Activated CD4-positive, alpha-beta memory T cell treated with anti-CD3 and anti-CD28 coated beads for 36 hours (primary cell): ENCODE measurements around the gene DPYSL5. TPM values are rescaled to one million over a fixed set of nuclear protein-coding genes. Genes with fewer than 3 reads are reported as not detected.

Experiments used
- CTCF ChIA-PET: fragments of 350-600 bp; sonication (Branson Sonifier 250); formaldehyde crosslinking; loops from one replicate; lab custom pipeline; 2021; ENCODE audit warnings: antibody characterized with exemption, inconsistent platforms; lab: Charles Lee
- POLR2A ChIA-PET: fragments of 350-600 bp; sonication (Branson Sonifier 250); formaldehyde crosslinking; loops from one replicate; lab custom pipeline; 2021; ENCODE audit warnings: antibody characterized with exemption; lab: Charles Lee
- DNase-seq: peaks from one replicate; pipeline ENCODE4 v3.0.0-alpha.2; 2020
- H3K27ac Mint-ChIP-seq: one replicate; pipeline ENCODE4 v1.8.0; 2021; ENCODE audit warnings: mixed read lengths
- H3K27me3 Mint-ChIP-seq: one replicate; pipeline ENCODE4 v1.8.0; 2021; ENCODE audit warnings: mixed read lengths
- H3K36me3 Mint-ChIP-seq: one replicate; pipeline ENCODE4 v1.8.0; 2021; ENCODE audit warnings: mixed read lengths
- H3K4me1 Mint-ChIP-seq: one replicate; pipeline ENCODE4 v1.8.0; 2021; ENCODE audit warnings: low read depth, mixed read lengths
- H3K4me3 Mint-ChIP-seq: one replicate; pipeline ENCODE4 v1.8.0; 2021; ENCODE audit warnings: mild to moderate bottlenecking, mixed read lengths
- H3K9me3 Mint-ChIP-seq: one replicate; pipeline ENCODE4 v1.8.0; 2021; ENCODE audit warnings: mixed read lengths
- intact Hi-C: fragments of 100-400 bp; cut with micrococcal nuclease; formaldehyde crosslinking; loops from one replicate; pipeline ENCODE4 v1.15.1; 2023
- total RNA-seq, 2 experiments: library from RNA; stranded (reverse); gene quantifications; one replicate each; pipeline ENCODE4 v1.2.3, GENCODE V29; 2021

DPYSL5 gene
- total RNA-seq, 2 experiments from 2014 or later = not detected

DNA sequence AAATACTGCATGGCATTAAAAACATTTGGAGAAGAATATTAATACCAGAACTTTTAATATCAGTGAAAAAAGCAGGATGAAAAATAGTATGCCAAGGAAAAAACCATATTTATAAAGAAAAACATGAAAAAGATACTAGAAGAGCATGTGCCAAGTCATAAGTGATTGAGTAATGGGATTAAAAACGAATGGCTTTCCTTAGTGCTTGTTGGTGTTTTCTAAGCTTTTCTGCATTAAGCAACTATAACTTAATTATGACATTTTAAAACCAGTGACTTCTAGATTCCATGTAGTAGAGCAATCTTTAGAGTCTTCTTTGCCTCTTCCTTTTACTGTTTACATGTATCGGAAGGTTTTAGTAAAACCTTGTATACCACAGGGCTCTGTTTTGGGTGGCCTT, 129.1 kb downstream of the DPYSL5 start:
- ChIA-PET CTCF (interaction anchor here (0.8 to 1.0 kb wide), 3 partner anchors 15 to 326 kb away, joined by 3 read pairs; no protein-coding TSS in a partner anchor), POLR2A (no interaction called here)
- intact Hi-C loops = no loop called here
- Mint-ChIP-seq H3K4me3 (no peak overlapping the region), H3K4me1 (no peaks in the 10 kb centered on the region), H3K36me3 (no peaks in the 10 kb centered on the region), H3K27me3 (peaks cover 3% of the 10 kb centered on the region), H3K27ac (no peak overlapping the region), H3K9me3 (no peaks in the 10 kb centered on the region)
- no peak for DNase-seq

DNA sequence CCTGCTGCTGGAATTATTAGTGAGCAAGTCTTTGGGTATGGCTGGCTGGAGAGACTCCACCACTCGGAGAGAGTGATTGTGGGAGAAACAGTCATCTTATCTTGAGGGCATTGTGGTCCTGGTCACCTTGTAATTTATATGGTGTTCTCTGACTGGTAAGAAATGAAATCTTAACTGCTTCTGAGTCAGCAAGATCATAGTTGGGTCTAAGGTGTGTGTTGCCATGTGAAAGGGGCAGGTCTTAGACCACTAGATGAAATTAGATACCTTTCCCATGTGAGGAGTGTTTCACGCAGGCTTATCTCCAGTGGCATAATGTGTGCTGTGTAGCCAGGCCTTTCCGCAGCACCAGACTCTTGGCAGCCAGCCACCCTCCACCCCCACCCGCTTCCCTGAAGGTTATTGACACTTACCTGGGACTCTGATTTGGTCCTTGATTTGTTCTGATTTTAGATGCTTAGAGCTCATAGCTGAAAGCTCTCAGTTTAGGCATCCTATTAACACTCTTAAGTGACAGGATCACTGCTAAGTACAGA, 130.2 kb downstream of the DPYSL5 start:
- Mint-ChIP-seq H3K9me3 (no peaks in the 10 kb centered on the region), H3K4me1 (no peaks in the 10 kb centered on the region), H3K4me3 (no peak overlapping the region), H3K36me3 (no peaks in the 10 kb centered on the region), H3K27ac (no peak overlapping the region), H3K27me3 (peaks cover 2% of the 10 kb centered on the region)
- ChIA-PET CTCF (interaction anchor here (1.0 to 2.1 kb wide), 3 partner anchors 16 to 325 kb away, joined by 3 to 8 read pairs (median 7); no protein-coding TSS in a partner anchor), POLR2A (no interaction called here)
- intact Hi-C loops = no loop called here
- no peak for DNase-seq

DNA sequence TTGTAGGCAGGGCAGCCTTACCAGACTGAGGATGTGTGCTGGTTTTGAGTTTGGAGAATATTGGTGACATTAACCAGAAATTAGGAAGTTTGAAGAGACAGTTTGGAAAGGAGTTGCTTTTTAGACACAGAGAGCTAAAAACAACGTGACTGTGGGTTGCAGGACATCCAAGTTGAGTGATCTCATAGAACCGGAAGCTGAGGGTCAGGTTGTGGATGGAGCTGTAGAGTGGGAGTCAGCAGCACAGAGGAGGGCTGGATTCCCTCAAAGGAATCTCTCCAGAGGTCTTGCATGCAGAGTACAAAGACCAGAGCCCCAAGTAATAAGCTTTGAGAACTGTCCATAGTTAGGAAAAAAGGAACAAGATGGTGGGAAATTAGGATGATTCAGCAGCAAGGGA, 131.8 kb downstream of the DPYSL5 start:
- intact Hi-C loops = no loop called here
- DNase-seq = no peak
- H3K27me3 Mint-ChIP-seq = no peaks in the 10 kb centered on the region
- POLR2A ChIA-PET = no interaction called here
- H3K27ac Mint-ChIP-seq = no peak overlapping the region
- CTCF ChIA-PET = interaction anchor here (2.0 to 2.1 kb wide), 2 partner anchors 18 to 37 kb away, joined by 7 to 8 read pairs; no protein-coding TSS in a partner anchor
- no peak overlapping the region for H3K4me3 Mint-ChIP-seq
- H3K9me3 Mint-ChIP-seq = no peaks in the 10 kb centered on the region
- H3K36me3 Mint-ChIP-seq = no peaks in the 10 kb centered on the region
- H3K4me1 Mint-ChIP-seq = no peaks in the 10 kb centered on the region

DNA sequence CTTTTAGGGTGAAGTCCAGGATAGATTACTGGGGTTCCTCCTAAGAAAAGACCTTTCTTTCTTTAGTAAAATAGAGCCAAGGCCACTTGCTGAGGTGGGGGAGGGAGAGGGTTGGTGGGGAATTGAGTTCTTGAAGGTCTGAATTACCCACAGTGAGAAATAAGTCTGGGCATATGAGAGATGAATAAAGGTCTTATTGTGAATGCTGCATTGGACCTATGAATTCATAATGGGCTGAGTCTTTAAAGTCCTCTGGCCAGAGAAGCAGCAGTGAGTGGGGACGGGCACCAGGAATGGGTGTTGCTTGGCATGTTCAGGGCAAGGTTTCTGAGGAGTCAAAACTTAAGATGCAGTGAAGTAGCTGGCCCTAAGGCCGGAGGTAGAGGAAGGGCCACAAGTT, 133.0 kb downstream of the DPYSL5 start:
- H3K36me3 Mint-ChIP-seq = no peaks in the 10 kb centered on the region
- H3K27me3 Mint-ChIP-seq = no peaks in the 10 kb centered on the region
- CTCF ChIA-PET = interaction anchor here (3.2 kb wide), 1 partner anchor 18 kb away, joined by 20 read pairs; no protein-coding TSS in a partner anchor
- H3K4me3 Mint-ChIP-seq = no peak overlapping the region
- DNase-seq = no peak
- H3K27ac Mint-ChIP-seq = no peak overlapping the region
- H3K9me3 Mint-ChIP-seq = no peaks in the 10 kb centered on the region
- H3K4me1 Mint-ChIP-seq = no peaks in the 10 kb centered on the region
- intact Hi-C loops = no loop called here
- POLR2A ChIA-PET = no interaction called here

DNA sequence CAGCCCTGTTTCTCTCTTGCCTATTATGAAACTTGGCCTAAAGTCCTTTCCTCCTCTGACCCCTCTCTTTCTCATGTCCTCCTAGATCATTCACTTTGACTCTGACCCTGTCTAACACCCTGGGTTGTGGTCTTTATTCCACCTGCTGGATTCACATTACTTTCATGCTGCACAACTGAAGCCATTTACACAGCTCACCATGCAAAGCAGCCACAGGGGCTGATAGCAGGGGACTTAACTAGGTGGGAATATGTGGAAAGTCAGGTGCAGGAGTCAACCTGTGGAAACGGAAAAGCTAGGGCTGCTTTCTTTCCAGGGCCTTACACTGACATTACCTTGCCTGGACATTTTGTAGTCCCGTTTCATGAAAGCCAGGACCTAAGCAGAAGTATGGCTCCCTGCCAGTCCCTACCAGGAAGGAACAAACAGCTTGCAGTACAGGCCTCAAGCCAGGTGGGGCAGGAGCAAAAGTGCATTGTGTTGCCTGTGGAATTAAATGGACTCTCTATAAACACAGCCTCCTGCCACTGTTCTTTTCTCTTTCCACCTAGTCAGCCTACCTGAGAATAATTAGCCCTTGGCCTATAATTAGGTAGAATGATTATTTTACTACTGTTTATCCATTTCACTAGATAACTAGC, 134.3 kb downstream of the DPYSL5 start:
- POLR2A ChIA-PET = no interaction called here
- no peaks in the 10 kb centered on the region for H3K27me3 Mint-ChIP-seq
- peak; percentile 20 for DNase-seq

DNA sequence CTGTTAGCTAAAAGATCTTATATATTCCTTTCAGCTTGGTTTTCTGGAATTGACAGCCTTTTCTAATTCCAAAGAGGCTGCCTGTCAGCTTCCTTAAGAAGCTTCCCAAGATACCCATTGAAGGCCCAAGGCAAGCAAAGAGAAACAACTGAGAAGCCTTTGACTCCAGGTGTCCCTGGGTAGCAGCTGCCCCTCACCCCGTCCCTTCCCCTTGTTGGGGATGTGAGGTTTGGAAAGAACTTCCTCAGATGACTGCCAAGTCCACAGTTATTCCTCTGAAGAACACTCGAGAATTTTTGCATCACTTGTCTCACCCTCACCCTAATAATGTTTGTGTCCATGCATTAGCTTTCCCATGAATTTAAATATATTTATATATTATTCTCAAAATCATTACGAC, 135.8 kb downstream of the DPYSL5 start:
- ChIA-PET CTCF (interaction anchor here (0.6 to 3.2 kb wide), 3 partner anchors 21 to 137 kb away, joined by 3 to 20 read pairs (median 4); no protein-coding TSS in a partner anchor), POLR2A (no interaction called here)
- Mint-ChIP-seq H3K4me3 (no peak overlapping the region), H3K27me3 (no peaks in the 10 kb centered on the region), H3K36me3 (no peaks in the 10 kb centered on the region), H3K9me3 (no peaks in the 10 kb centered on the region), H3K27ac (no peak overlapping the region), H3K4me1 (no peaks in the 10 kb centered on the region)
- no peak for DNase-seq
- intact Hi-C loops = no loop called here

More for the DNA sequence above, 134.3 kb downstream of the DPYSL5 start:
- intact Hi-C loops = no loop called here
- no peaks in the 10 kb centered on the region for H3K4me1 Mint-ChIP-seq
- CTCF ChIA-PET = interaction anchor here (0.6 to 3.2 kb wide), 6 partner anchors 12 to 60 kb away, joined by 3 to 20 read pairs (median 4); partner anchors contain the start of gene MAPRE3
- no peaks in the 10 kb centered on the region for H3K36me3 Mint-ChIP-seq
- H3K9me3 Mint-ChIP-seq = no peaks in the 10 kb centered on the region
- no peak overlapping the region for H3K4me3 Mint-ChIP-seq
- H3K27ac Mint-ChIP-seq = no peak overlapping the region

DNA sequence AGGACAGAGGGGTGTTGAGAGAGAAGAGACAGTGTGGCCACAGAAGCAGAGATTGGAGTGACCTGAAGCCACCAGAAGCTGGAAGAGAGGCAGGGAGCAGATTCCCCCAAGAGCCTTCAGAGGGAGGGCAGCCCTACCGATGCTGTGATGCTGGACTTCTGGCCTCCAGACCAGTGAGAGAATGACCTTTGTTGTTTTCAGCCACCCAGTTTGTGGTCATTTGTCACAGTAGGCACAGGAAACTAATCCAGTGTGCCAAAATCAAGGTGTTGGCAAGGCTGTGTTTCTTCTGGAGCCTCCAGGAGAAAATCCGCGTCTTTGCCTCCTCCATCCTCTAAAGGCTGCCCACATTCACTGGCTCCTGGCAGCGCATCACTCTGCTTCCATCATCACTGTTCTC, 137.9 kb downstream of the DPYSL5 start:
- Mint-ChIP-seq H3K4me1 (no peaks in the 10 kb centered on the region), H3K27ac (no peak overlapping the region), H3K4me3 (no peak overlapping the region), H3K27me3 (no peaks in the 10 kb centered on the region), H3K9me3 (no peaks in the 10 kb centered on the region), H3K36me3 (no peaks in the 10 kb centered on the region)
- intact Hi-C loops = no loop called here
- ChIA-PET POLR2A (no interaction called here), CTCF (interaction anchor here (0.6 kb wide), 1 partner anchor 318 kb away, joined by 3 read pairs; no protein-coding TSS in a partner anchor)
- no peak for DNase-seq

DNA sequence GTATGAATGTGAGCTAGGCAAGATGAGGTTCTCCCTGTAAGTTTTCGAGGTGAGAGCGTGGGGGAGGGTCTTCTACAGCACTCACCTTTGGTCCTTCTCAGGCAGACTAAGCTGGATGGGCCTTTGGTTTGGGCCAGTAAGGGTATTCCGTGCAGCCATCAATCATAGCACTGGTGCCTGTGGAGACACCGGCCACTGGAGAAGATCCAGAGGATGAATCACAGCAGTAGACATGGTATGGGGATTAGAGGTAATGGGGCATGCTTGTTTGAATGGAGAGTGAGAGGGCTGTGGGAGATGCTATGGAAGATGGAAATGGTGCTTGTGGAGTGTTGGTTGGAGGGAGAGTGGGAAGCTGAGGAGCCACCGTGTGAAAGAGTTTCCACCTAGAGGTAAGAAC, 138.6 kb downstream of the DPYSL5 start:
- POLR2A ChIA-PET = no interaction called here
- intact Hi-C loops = no loop called here

DNA sequence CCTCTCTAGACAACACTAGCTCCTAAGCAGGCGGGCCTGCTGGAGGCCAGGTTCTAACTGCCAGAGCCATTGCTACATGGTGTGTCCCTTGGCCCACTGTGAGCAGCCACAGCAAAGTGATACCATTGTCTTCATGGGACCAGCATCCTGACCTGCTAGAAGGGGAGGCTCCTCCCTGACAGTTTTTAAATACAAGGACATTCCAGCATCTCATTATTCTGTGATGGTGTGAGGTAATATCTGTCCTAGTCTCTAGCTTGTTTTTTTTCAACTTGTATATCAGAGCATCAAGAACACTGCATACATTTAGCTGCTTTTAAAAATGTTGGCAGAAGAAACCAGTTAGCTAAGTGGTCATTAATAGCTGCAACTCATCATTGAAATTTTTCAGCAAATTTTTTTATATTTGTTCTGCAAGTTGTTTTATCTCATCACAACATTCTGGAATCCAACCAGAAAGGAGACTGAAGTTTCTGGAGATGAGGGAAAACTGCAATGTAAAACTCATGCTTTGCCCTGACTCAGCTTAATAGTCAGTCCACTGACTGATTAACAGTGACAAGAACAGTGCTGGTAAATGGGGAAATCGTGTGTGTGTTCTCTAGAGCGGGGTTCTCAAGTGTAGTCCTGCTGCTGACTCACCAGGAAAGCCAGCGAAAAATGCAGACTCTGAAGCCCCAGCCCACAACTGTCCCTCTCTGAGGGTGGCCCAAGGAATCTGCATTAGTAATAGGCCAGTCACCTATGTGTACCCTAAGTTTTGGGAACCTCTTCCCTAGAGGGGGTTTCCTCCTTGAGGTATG, 140.3 kb downstream of the DPYSL5 start:
- DNase-seq = no peak
- H3K4me3 Mint-ChIP-seq = no peak overlapping the region
- peaks cover 2% of the 10 kb centered on the region for H3K27me3 Mint-ChIP-seq
- ChIA-PET POLR2A (no interaction called here), CTCF (interaction anchor here (0.7 to 1.7 kb wide), 3 partner anchors 9 to 28 kb away, joined by 3 to 8 read pairs (median 6); no protein-coding TSS in a partner anchor)
- no peaks in the 10 kb centered on the region for H3K9me3 Mint-ChIP-seq
- intact Hi-C loops = no loop called here
- no peaks in the 10 kb centered on the region for H3K36me3 Mint-ChIP-seq
- no peak overlapping the region for H3K27ac Mint-ChIP-seq
- H3K4me1 Mint-ChIP-seq = no peaks in the 10 kb centered on the region

More for the DNA sequence above, 138.6 kb downstream of the DPYSL5 start:
- no peak for DNase-seq
- CTCF ChIA-PET = no interaction called here
- Mint-ChIP-seq H3K4me3 (no peak overlapping the region), H3K9me3 (no peaks in the 10 kb centered on the region), H3K4me1 (no peaks in the 10 kb centered on the region), H3K36me3 (no peaks in the 10 kb centered on the region), H3K27ac (no peak overlapping the region), H3K27me3 (no peaks in the 10 kb centered on the region)

DNA sequence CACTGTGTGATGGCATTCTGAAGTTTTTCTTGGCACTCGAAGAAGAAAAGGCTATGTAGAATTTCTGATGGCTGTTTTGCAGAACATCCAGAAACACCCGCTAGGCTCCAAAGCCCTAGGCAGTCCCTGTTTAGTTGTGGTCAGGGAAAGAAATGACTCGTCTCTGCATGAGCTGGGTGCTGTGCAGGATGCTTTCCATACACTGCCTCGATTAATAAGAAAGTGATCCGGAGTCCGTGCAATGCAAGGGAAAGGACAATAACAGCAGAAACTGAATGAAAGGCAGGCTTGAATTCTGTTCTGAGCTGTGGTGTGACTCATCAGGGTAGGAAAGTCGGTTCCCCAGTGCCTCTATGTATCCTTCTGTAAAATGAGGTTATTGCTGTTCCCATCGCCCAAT, 141.2 kb downstream of the DPYSL5 start:
- no peak for DNase-seq
- intact Hi-C loops = no loop called here
- Mint-ChIP-seq H3K36me3 (no peaks in the 10 kb centered on the region), H3K4me1 (no peaks in the 10 kb centered on the region), H3K4me3 (no peak overlapping the region), H3K27ac (no peak overlapping the region), H3K9me3 (no peaks in the 10 kb centered on the region), H3K27me3 (peaks cover 2% of the 10 kb centered on the region)
- ChIA-PET CTCF (no interaction called here), POLR2A (no interaction called here)

DNA sequence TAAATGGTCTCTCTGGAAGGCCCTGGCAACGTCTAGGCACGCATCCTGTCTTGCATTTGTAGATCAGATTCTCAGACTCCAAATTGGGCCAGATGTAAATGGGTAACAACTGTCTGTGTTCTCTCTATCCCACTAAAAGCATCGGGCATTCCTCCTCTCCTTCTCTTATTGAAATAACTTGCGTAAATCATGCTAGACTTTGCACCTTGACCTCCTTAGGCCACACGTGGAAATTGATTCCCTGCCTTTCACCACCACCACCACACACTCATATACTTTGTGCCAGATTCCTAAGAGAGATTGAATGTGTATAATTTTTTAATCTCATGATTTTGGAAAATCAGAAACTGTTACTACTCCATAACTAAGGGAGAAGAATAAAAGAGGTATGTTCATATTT, 143.8 kb downstream of the DPYSL5 start:
- Mint-ChIP-seq H3K27ac (no peak overlapping the region), H3K36me3 (no peaks in the 10 kb centered on the region), H3K4me1 (no peaks in the 10 kb centered on the region), H3K9me3 (no peaks in the 10 kb centered on the region), H3K27me3 (peaks cover 2% of the 10 kb centered on the region), H3K4me3 (no peak overlapping the region)
- POLR2A ChIA-PET = no interaction called here
- no peak for DNase-seq
- intact Hi-C loops = no loop called here
- CTCF ChIA-PET = no interaction called here

DNA sequence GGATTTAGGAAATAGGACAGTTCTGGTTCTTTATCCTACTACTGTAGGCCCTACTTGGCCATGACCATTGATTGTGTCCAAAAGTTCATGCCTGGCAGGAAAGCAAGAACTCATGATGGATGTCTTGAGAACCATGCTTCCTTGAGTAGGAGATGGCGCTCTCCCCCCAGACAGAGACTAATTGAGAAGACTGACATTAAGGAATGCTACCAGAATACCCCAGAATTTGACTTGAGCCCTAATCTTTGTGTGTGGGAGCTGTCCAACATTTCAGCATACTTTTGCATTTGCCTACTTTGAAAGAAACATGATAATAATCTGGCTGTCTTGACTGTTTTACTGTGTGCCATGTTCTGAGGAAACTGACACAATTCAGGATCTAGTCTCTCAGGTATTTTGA, 145.8 kb downstream of the DPYSL5 start:
- Mint-ChIP-seq H3K27me3 (peaks cover 2% of the 10 kb centered on the region), H3K27ac (no peak overlapping the region), H3K36me3 (no peaks in the 10 kb centered on the region), H3K9me3 (no peaks in the 10 kb centered on the region), H3K4me1 (no peaks in the 10 kb centered on the region), H3K4me3 (no peak overlapping the region)
- CTCF ChIA-PET = interaction anchor here (2.6 kb wide), 1 partner anchor 32 kb away, joined by 9 read pairs; no protein-coding TSS in a partner anchor
- DNase-seq = no peak
- intact Hi-C loops = no loop called here
- POLR2A ChIA-PET = no interaction called here
